Measurements from ENCODE around the gene TACC2.

The TACC2 gene

DNA sequence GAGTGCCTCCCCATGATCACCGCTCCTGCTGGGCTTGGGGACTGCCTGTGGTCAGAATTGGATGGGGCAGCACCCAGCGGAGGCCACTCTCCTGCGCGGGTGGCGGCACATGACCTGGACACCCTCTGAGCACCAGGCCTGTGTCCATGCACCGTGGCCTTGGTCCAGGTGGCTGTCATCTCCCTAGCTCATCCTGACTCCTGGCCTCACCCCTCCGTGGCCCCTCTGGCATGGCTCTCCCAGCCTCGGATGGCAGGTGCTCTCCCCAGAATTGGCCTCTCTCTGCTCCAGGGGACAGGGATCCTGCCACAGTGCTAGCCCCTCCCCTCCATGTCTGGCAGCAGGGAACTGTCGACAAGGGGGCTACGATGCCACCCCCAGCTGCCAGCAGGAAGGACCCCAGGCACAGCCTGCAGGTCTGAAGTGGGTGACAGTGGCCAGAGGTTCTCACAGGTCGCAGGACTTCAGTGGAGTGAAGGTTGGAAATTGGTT, 244.9 kb downstream of the TACC2 start:
- H3K27ac ChIP-seq (ENCODE audit: low read length): no peak overlapping the region
- TF ChIP-seq, protein P1, sequence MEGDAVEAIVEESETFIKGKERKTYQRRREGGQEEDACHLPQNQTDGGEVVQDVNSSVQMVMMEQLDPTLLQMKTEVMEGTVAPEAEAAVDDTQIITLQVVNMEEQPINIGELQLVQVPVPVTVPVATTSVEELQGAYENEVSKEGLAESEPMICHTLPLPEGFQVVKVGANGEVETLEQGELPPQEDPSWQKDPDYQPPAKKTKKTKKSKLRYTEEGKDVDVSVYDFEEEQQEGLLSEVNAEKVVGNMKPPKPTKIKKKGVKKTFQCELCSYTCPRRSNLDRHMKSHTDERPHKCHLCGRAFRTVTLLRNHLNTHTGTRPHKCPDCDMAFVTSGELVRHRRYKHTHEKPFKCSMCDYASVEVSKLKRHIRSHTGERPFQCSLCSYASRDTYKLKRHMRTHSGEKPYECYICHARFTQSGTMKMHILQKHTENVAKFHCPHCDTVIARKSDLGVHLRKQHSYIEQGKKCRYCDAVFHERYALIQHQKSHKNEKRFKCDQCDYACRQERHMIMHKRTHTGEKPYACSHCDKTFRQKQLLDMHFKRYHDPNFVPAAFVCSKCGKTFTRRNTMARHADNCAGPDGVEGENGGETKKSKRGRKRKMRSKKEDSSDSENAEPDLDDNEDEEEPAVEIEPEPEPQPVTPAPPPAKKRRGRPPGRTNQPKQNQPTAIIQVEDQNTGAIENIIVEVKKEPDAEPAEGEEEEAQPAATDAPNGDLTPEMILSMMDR (IDR thresholded peaks at IDR 0.05; ENCODE audit: borderline replicate concordance, extremely low read depth, low read length, poor library complexity, severe bottlenecking): no peak
- TF ChIP-seq EZH2 (IDR thresholded peaks at IDR 0.05; ENCODE audit: borderline replicate concordance, low read depth, low read length, severe bottlenecking): no peak
- no peak overlapping the region for H3K4me2 ChIP-seq (ENCODE audit: insufficient read depth, low read length)
- no peaks in the 10 kb centered on the region for H3K79me2 ChIP-seq (ENCODE audit: insufficient read depth, low read length)
- H3K4me3 ChIP-seq (ENCODE audit: low read depth in 1 of 2, low read length in 2 of 2): no peak overlapping the region
- H3K4me1 ChIP-seq (ENCODE audit: insufficient read depth, low read length): no peaks in the 10 kb centered on the region
- DNase-seq (no peak), ATAC-seq (ENCODE audit: insufficient read depth, low read depth) (no peak)
- no peaks in the 10 kb centered on the region for H3K36me3 ChIP-seq (ENCODE audit: insufficient read depth, low read length)
- H3K9me3 ChIP-seq (ENCODE audit: insufficient read depth, low read length, severe bottlenecking): no peaks in the 10 kb centered on the region
- no peaks in the 10 kb centered on the region for H4K20me1 ChIP-seq (ENCODE audit: insufficient read depth, low read length)
- H3K27me3 ChIP-seq (ENCODE audit: insufficient read depth, low read length, poor library complexity): no peaks in the 10 kb centered on the region
- H2AFZ ChIP-seq (ENCODE audit: low read depth, low read length): no peak overlapping the region
- no peak overlapping the region for H3K9ac ChIP-seq (ENCODE audit: low read depth, low read length)

DNA sequence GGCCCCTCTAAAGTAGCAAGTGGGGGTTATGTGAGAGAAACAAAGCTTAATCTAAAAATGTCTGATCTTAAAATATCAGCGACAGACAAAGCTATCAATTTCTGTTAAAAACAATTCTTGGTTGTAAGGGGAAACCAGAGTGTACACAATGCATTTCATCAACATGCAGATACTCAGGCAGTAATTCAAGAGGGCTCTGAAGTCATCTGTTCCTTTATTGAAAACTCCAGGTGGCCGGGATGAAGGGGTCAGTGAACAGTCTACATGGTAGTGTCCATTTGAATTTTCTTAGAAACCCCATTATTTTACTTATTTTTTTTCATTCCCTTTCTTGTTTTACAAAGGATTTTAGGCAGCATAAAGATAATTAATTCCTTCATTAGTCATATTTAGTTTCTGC, 245.5 kb downstream of the TACC2 start:
- no peak overlapping the region for H2AFZ ChIP-seq (ENCODE audit: low read depth, low read length)
- H3K9me3 ChIP-seq (ENCODE audit: insufficient read depth, low read length, severe bottlenecking): no peaks in the 10 kb centered on the region
- H3K4me3 ChIP-seq (ENCODE audit: low read depth in 1 of 2, low read length in 2 of 2): no peak overlapping the region
- no peak overlapping the region for H3K4me2 ChIP-seq (ENCODE audit: insufficient read depth, low read length)
- H3K79me2 ChIP-seq (ENCODE audit: insufficient read depth, low read length): no peaks in the 10 kb centered on the region
- no peak overlapping the region for H3K9ac ChIP-seq (ENCODE audit: low read depth, low read length)
- ATAC-seq (ENCODE audit: insufficient read depth, low read depth) (no peak), DNase-seq (no peak)
- no peaks in the 10 kb centered on the region for H3K27me3 ChIP-seq (ENCODE audit: insufficient read depth, low read length, poor library complexity)
- TF ChIP-seq, protein P1 (IDR thresholded peaks at IDR 0.05; ENCODE audit: borderline replicate concordance, extremely low read depth, low read length, poor library complexity, severe bottlenecking): no peak
- TF ChIP-seq EZH2 (IDR thresholded peaks at IDR 0.05; ENCODE audit: borderline replicate concordance, low read depth, low read length, severe bottlenecking): no peak
- no peaks in the 10 kb centered on the region for H3K36me3 ChIP-seq (ENCODE audit: insufficient read depth, low read length)
- H3K4me1 ChIP-seq (ENCODE audit: insufficient read depth, low read length): no peaks in the 10 kb centered on the region
- no peaks in the 10 kb centered on the region for H4K20me1 ChIP-seq (ENCODE audit: insufficient read depth, low read length)
- H3K27ac ChIP-seq (ENCODE audit: low read length): no peak overlapping the region

DNA sequence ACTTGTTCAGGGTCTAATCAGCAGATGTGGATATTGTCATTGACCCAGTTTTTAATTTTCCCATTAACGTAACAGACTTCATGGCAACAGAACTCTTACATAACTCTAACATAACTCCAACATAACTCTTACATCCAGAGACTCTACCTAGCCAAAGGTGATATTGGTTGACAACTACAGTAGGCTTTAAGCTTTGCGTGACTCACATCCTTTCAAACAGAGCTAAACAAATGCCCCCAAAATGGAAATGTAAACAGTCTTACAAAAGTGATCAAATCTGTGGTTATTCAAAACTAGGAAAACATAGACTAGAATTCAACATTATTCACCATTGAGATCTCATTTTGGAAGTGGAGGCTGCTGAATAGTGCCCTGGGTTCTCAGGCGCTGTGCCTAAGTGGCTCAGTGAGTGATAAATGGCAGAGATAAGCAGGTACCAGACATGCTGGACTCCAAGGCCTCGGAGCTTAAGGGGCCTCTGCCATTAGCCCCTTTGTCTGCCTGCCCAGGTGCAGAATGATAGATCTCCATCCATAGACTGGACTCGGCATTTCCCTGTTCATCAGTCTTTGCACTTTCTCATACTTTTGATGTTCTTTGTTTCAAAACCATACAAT, 247.8 kb downstream of the TACC2 start:
- H4K20me1 ChIP-seq (ENCODE audit: insufficient read depth, low read length): no peaks in the 10 kb centered on the region
- no peak overlapping the region for H3K27ac ChIP-seq (ENCODE audit: low read length)
- H3K9ac ChIP-seq (ENCODE audit: low read depth, low read length): no peak overlapping the region
- no peaks in the 10 kb centered on the region for H3K27me3 ChIP-seq (ENCODE audit: insufficient read depth, low read length, poor library complexity)
- no peak overlapping the region for H3K4me2 ChIP-seq (ENCODE audit: insufficient read depth, low read length)
- DNase-seq (no peak), ATAC-seq (ENCODE audit: insufficient read depth, low read depth) (no peak)
- no peak overlapping the region for H3K4me3 ChIP-seq (ENCODE audit: low read depth in 1 of 2, low read length in 2 of 2)
- TF ChIP-seq, protein P1 (IDR thresholded peaks at IDR 0.05; ENCODE audit: borderline replicate concordance, extremely low read depth, low read length, poor library complexity, severe bottlenecking): no peak
- no peak for TF ChIP-seq EZH2 (IDR thresholded peaks at IDR 0.05; ENCODE audit: borderline replicate concordance, low read depth, low read length, severe bottlenecking)
- H3K4me1 ChIP-seq (ENCODE audit: insufficient read depth, low read length): no peaks in the 10 kb centered on the region
- H2AFZ ChIP-seq (ENCODE audit: low read depth, low read length): no peak overlapping the region
- H3K9me3 ChIP-seq (ENCODE audit: insufficient read depth, low read length, severe bottlenecking): no peaks in the 10 kb centered on the region
- no peaks in the 10 kb centered on the region for H3K36me3 ChIP-seq (ENCODE audit: insufficient read depth, low read length)
- H3K79me2 ChIP-seq (ENCODE audit: insufficient read depth, low read length): no peaks in the 10 kb centered on the region

Measured in DND-41 (cell line).